ENCODE results near the gene EMILIN2.

The EMILIN2 gene

GRCh38 chr18:2879889-2880288, 33.1 kb downstream of the EMILIN2 start:
- no peak for DNase-seq

GRCh38 chr18:2880473-2880872, 33.7 kb downstream of the EMILIN2 start:
- DNase-seq = no peak

- DNase-seq = no peak
Measured at GRCh38 chr18:2881088-2881839, 34.5 kb downstream of the EMILIN2 start.

- no peak for DNase-seq
Measured at GRCh38 chr18:2881840-2882195, 35.0 kb downstream of the EMILIN2 start.

GRCh38 chr18:2882201-2882600, 35.4 kb downstream of the EMILIN2 start:
- DNase-seq = no peak

GRCh38 chr18:2883076-2883735, 36.4 kb downstream of the EMILIN2 start:
- DNase-seq = no peak

- DNase-seq = no peak
Measured at GRCh38 chr18:2884706-2885285, 38.0 kb downstream of the EMILIN2 start.

- no peak for DNase-seq
Measured at GRCh38 chr18:2887470-2887869, 40.7 kb downstream of the EMILIN2 start.

- no peak for DNase-seq
Measured at GRCh38 chr18:2889761-2890192, 43.0 kb downstream of the EMILIN2 start.

GRCh38 chr18:2890606-2891005, 43.8 kb downstream of the EMILIN2 start:
- DNase-seq = no peak

- no peak for DNase-seq
Measured at GRCh38 chr18:2891526-2892431, 45.0 kb downstream of the EMILIN2 start.

GRCh38 chr18:2893056-2893455, 46.2 kb downstream of the EMILIN2 start:
- DNase-seq = no peak

- DNase-seq = no peak
Measured at GRCh38 chr18:2893676-2894075, 46.9 kb downstream of the EMILIN2 start.

GRCh38 chr18:2894131-2894840, 47.5 kb downstream of the EMILIN2 start:
- DNase-seq = no peak

GRCh38 chr18:2894841-2895370, 48.1 kb downstream of the EMILIN2 start:
- no peak for DNase-seq

- DNase-seq = no peak
Measured at GRCh38 chr18:2895391-2895790, 48.6 kb downstream of the EMILIN2 start.

GRCh38 chr18:2896990-2897389, 50.2 kb downstream of the EMILIN2 start:
- no peak for DNase-seq

- no peak for DNase-seq
Measured at GRCh38 chr18:2897448-2898185, 50.8 kb downstream of the EMILIN2 start.

- DNase-seq = no peak
Measured at GRCh38 chr18:2898186-2898640, 51.4 kb downstream of the EMILIN2 start.

- no peak for DNase-seq
Measured at GRCh38 chr18:2900684-2901422, 54.0 kb downstream of the EMILIN2 start.
